Chondrocyte (in vitro differentiated cells): ENCODE results near the gene GYPE. TPM values are rescaled to one million over a fixed set of nuclear protein-coding genes. Genes with fewer than 3 reads are reported as not detected.

ENCODE experiments used
- total RNA-seq: library from RNA; stranded (reverse); gene quantifications from 3 replicates; pipeline ENCODE4 v1.2.1, GENCODE V29; 2021

GYPE gene
- total RNA-seq, 1 donor from 2014 or later, result not detected

Other genes with a start within 250 kb of the GYPE start
- not detected in 3 replicates for gene FREM3, start 204.9 kb downstream of the GYPE start, total RNA-seq
- not detected in 3 replicates for gene GYPB, start 113.8 kb upstream of the GYPE start, total RNA-seq
- not detected in 3 replicates for gene GYPA, start 235.2 kb upstream of the GYPE start, total RNA-seq